Measurements from ENCODE around the gene PARN.
"Not testable (repeated sequence)": the region's sequence is repeated elsewhere in the genome, so short reads cannot be mapped to it uniquely, and the experiment has no call there.

GRCh38 chr16:14420243-14420642, 209.8 kb downstream of the PARN start:
- not testable (repeated sequence) for TF ChIP-seq EZH2 (optimal IDR thresholded peaks at IDR 0.05; ENCODE audit: low read depth, low read length); CTCF (IDR thresholded peaks at IDR 0.05; ENCODE audit: low read length)

Data from MM.1S (cell line).